Measurements from ENCODE around the gene SMAD3.

- TF ChIP-seq SUZ12 (IDR thresholded peaks at IDR 0.05; ENCODE audit: extremely low read depth, insufficient read depth, insufficient read length) (no peak), YY1 (IDR thresholded peaks at IDR 0.05; ENCODE audit: insufficient read depth, insufficient read length) (no peak), ZNF274 (IDR thresholded peaks at IDR 0.05; ENCODE audit: low read depth, low read length) (no peak)
These were observed 55.6 kb downstream of the SMAD3 start for GRCh38 chr15:67120839-67121643.
